CD1c-positive myeloid dendritic cell (primary cell): ENCODE data around the gene ARHGEF40.

Source experiments
- DNase-seq: peaks from one replicate; pipeline ENCODE4 v3.0.0-alpha.2; 2016; ENCODE audit errors: extremely low spot score

Gene ARHGEF40

GRCh38 chr14:21083565-21084325 lies 13.6 kb downstream of the ARHGEF40 start:
- no peak for DNase-seq

GRCh38 chr14:21084396-21084795 lies 14.3 kb downstream of the ARHGEF40 start:
- DNase-seq: no peak

- DNase-seq: peak; percentile 75
Observed at GRCh38 chr14:21084998-21085853, 15.1 kb downstream of the ARHGEF40 start.

- DNase-seq: no peak
Observed at GRCh38 chr14:21086908-21087293, 16.8 kb downstream of the ARHGEF40 start.

- DNase-seq: peak; percentile 96
Observed at GRCh38 chr14:21087294-21088091, 17.4 kb downstream of the ARHGEF40 start.

- no peak for DNase-seq
Observed at GRCh38 chr14:21088687-21089086, 18.6 kb downstream of the ARHGEF40 start.

GRCh38 chr14:21089271-21089670 lies 19.2 kb downstream of the ARHGEF40 start:
- DNase-seq: no peak

- DNase-seq: no peak
Observed at GRCh38 chr14:21089877-21090193, 19.7 kb downstream of the ARHGEF40 start.

- no peak for DNase-seq
Observed at GRCh38 chr14:21090194-21090939, 20.3 kb downstream of the ARHGEF40 start.

- no peak for DNase-seq
Observed at GRCh38 chr14:21090940-21091663, 21.0 kb downstream of the ARHGEF40 start.

GRCh38 chr14:21091821-21092272 lies 21.7 kb downstream of the ARHGEF40 start:
- DNase-seq: no peak

GRCh38 chr14:21092273-21093011 lies 22.3 kb downstream of the ARHGEF40 start:
- peak; percentile 89 for DNase-seq

- DNase-seq: no peak
Observed at GRCh38 chr14:21093018-21093417, 22.9 kb downstream of the ARHGEF40 start.

- no peak for DNase-seq
Observed at GRCh38 chr14:21093769-21094681, 23.9 kb downstream of the ARHGEF40 start.

- DNase-seq: no peak
Observed at GRCh38 chr14:21095430-21096205, 25.5 kb downstream of the ARHGEF40 start.

GRCh38 chr14:21096438-21096837 lies 26.3 kb downstream of the ARHGEF40 start:
- no peak for DNase-seq

- DNase-seq: no peak
Observed at GRCh38 chr14:21096978-21097635, 27.0 kb downstream of the ARHGEF40 start.

- DNase-seq: peak; percentile 49
Observed at GRCh38 chr14:21097636-21098075, 27.6 kb downstream of the ARHGEF40 start.
